PC-3 (cell line): ENCODE data around the gene ARL10. TPM values are rescaled to one million over a fixed set of nuclear protein-coding genes. Genes with fewer than 3 reads are reported as not detected.

ENCODE experiments used
- ATAC-seq: fragments of 200-7000 bp; cut with Tn5 transposase; 2 replicates; pipeline ENCODE4 v1.9.1; 2020; ENCODE audit warnings: mild to moderate bottlenecking, moderate library complexity
- BruUV-seq: library from RNA; stranded (reverse); fragments of 400-500 nt; replicated peaks from 2 replicates; lab custom pipeline; 2021; lab: Mats Ljungman, UMichigan
- CTCF ChIA-PET: fragments of 300-600 bp; sonication (Branson Sonifier 250); formaldehyde crosslinking; loops from one replicate; lab custom pipeline; 2022; ENCODE audit warnings: antibody characterized with exemption; lab: Charles Lee
- POLR2A ChIA-PET: fragments of 300-600 bp; sonication (Branson Sonifier 250); formaldehyde crosslinking; loops from one replicate; lab custom pipeline; 2022; ENCODE audit warnings: antibody characterized with exemption; ENCODE audit not compliant: unreplicated experiment; lab: Charles Lee
- DNase-seq: peaks from one replicate; pipeline ENCODE4 v3.0.0-alpha.2; 2015
- H2AFZ ChIP-seq: fragments of 300-600 bp; sonication (generic); 2 replicates; pipeline ENCODE4 v1.6.0; 2016; ENCODE audit warnings: antibody characterized with exemption, low read length
- H3F3A ChIP-seq: fragments of 300-600 bp; sonication (generic); one replicate; pipeline ENCODE4 v1.6.0; 2017; ENCODE audit warnings: antibody characterized with exemption, low read length, control low read depth, mild to moderate bottlenecking; ENCODE audit not compliant: unreplicated experiment
- H3K27ac ChIP-seq: fragments of 300-600 bp; sonication (generic); 2 replicates; pipeline ENCODE4 v1.5.1; 2016; ENCODE audit warnings: mild to moderate bottlenecking, low read length
- H3K27me3 ChIP-seq: fragments of 300-600 bp; sonication (generic); 2 replicates; pipeline ENCODE4 v1.6.1; 2016; ENCODE audit warnings: low read length, mixed read lengths
- H3K36me3 ChIP-seq: fragments of 300-600 bp; sonication (generic); 2 replicates; pipeline ENCODE4 v1.6.1; 2016; ENCODE audit warnings: low read depth, mixed run types, low read length, mixed read lengths
- H3K4me1 ChIP-seq: fragments of 300-600 bp; sonication (generic); 2 replicates; pipeline ENCODE4 v1.5.1; 2016; ENCODE audit warnings: low read length; ENCODE audit not compliant: insufficient read depth
- H3K4me2 ChIP-seq: fragments of 300-600 bp; sonication (generic); 2 replicates; pipeline ENCODE4 v1.6.0; 2016; ENCODE audit warnings: low read length
- H3K4me3 ChIP-seq: fragments of 300-600 bp; sonication (generic); 2 replicates; pipeline ENCODE4 v1.5.1; 2016; ENCODE audit warnings: mild to moderate bottlenecking, low read length, mixed read lengths
- H3K79me2 ChIP-seq: fragments of 300-600 bp; sonication (generic); 2 replicates; pipeline ENCODE4 v1.6.1; 2017; ENCODE audit warnings: low read length, mixed read lengths
- H3K9ac ChIP-seq: fragments of 300-600 bp; sonication (generic); 2 replicates; pipeline ENCODE4 v1.6.0; 2016; ENCODE audit warnings: mild to moderate bottlenecking, low read length
- H3K9me2 ChIP-seq: fragments of 300-600 bp; sonication (generic); replicated peaks from 2 replicates; pipeline ENCODE4 v1.6.1; 2016; ENCODE audit warnings: mixed run types, low read length, mixed read lengths
- H3K9me3 ChIP-seq: fragments of 300-600 bp; sonication (generic); 2 replicates; pipeline ENCODE4 v1.6.1; 2016; ENCODE audit warnings: low read length, mixed read lengths
- H4K20me1 ChIP-seq: fragments of 300-600 bp; sonication (generic); 2 replicates; pipeline ENCODE4 v1.6.1; 2016; ENCODE audit warnings: low read length, mixed read lengths
- CTCF ChIP-seq: fragments of 300-600 bp; sonication (generic); conservative IDR thresholded peaks from 2 replicates; pipeline ENCODE4 v1.5.1; 2017; ENCODE audit warnings: antibody characterized with exemption, low read depth, mild to moderate bottlenecking, low read length
- EZH2 ChIP-seq: fragments of 300-600 bp; sonication (generic); IDR thresholded peaks from one replicate; pipeline ENCODE4 v1.6.1; 2017; ENCODE audit warnings: antibody characterized with exemption, mild to moderate bottlenecking, low read length; ENCODE audit not compliant: unreplicated experiment
- EZH2phosphoT487 ChIP-seq: fragments of 300-600 bp; sonication (generic); IDR thresholded peaks from 2 replicates; pipeline ENCODE4 v1.6.1; 2018; ENCODE audit warnings: mild to moderate bottlenecking, antibody characterized with exemption, low read length, borderline replicate concordance
- intact Hi-C: fragments of 100-400 bp; cut with micrococcal nuclease; formaldehyde crosslinking; loops from 2 replicates; pipeline ENCODE4 v1.9.0; 2023
- total RNA-seq: library from RNA; depleted of rRNA; stranded (reverse); fragments of >200 nt; gene quantifications from 2 replicates; pipeline ENCODE4 v1.2.3, GENCODE V29; 2014

ARL10 gene
- total RNA-seq, 1 experiment from 2014 or later: 0.15 TPM

DNA sequence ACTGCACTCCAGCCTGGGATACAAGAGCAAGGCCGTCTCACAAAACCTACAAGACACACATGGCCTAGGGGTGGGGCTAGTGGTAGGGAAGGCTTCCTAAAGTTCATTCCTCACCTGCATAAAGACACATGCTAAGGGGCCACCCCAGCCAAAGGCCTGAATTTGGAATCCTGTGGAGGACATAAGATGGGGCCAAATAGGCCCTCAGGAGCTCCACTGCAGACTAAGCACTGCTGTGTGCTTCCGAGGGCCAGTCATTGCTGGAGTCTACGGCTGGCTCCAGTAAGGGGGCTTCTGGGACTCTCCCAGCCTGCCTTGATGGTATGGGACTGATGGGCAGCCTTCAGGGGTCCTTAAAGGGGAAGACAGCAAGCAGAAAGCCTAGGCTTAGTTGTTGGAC lies 17.4 kb downstream of the ARL10 start:
- no peaks in the 10 kb centered on the region for H3K9me3 ChIP-seq
- POLR2A ChIA-PET: no interaction called here
- H3F3A ChIP-seq: no peaks in the 10 kb centered on the region
- intact Hi-C loops: no loop called here
- ATAC-seq (no peak), DNase-seq (no peak)
- peaks cover 58% of the 10 kb centered on the region for H3K36me3 ChIP-seq
- H3K27ac ChIP-seq: no peak overlapping the region
- peaks cover 14% of the 10 kb centered on the region for H3K4me1 ChIP-seq
- no TSS peak for BruUV-seq
- H2AFZ ChIP-seq: no peak overlapping the region
- TF ChIP-seq CTCF: no peak
- no peak for TF ChIP-seq EZH2
- TF ChIP-seq EZH2phosphoT487: no peak
- H3K4me3 ChIP-seq: no peak overlapping the region
- H3K79me2 ChIP-seq: peaks cover 38% of the 10 kb centered on the region
- CTCF ChIA-PET: no interaction called here
- H3K9me2 ChIP-seq: no peaks in the 10 kb centered on the region
- H3K27me3 ChIP-seq: no peaks in the 10 kb centered on the region
- H4K20me1 ChIP-seq: peaks cover 31% of the 10 kb centered on the region
- H3K9ac ChIP-seq: no peak overlapping the region
- no peak overlapping the region for H3K4me2 ChIP-seq

DNA sequence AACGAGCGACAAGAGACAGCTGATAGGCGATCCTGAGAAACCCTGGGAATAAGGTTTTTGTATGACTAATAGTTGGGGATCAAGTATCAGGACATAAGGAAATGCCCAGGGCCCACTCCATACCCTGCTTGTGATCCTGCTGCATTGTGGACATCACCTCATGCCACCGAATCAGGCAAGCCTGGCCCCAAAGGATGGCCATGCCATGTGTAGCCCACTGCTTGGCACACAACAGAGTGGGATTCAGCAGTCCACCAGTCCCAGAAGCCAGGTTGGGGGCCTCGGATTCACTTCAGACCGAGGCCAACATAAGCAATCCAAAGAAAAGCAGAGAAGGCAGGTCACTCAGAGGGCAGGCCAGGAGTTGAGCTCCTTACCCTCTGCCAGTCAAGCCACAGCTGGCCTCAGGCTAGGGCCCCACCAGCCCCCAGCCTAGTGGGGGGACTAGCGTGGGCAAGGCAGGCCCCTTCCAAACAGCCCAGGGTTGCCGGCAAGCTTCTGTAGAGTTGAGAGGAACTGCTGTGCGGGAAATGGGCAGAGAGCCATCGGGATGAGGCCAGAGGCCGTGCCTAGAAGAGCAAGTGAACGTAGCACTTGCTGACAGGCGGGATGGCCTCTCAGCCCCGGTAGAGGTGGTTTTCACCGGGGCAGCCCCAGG lies 18.1 kb downstream of the ARL10 start:
- no TSS peak for BruUV-seq
- DNase-seq (no peak), ATAC-seq (no peak)
- Histone ChIP-seq H3K79me2 (peaks cover 45% of the 10 kb centered on the region), H4K20me1 (peaks cover 32% of the 10 kb centered on the region), H3K4me3 (no peak overlapping the region), H2AFZ (no peak overlapping the region), H3K9ac (no peak overlapping the region), H3K36me3 (peaks cover 58% of the 10 kb centered on the region), H3K4me1 (peaks cover 14% of the 10 kb centered on the region), H3K27me3 (no peaks in the 10 kb centered on the region), H3K4me2 (no peak overlapping the region), H3K9me2 (no peaks in the 10 kb centered on the region), H3K9me3 (no peaks in the 10 kb centered on the region), H3F3A (no peaks in the 10 kb centered on the region), H3K27ac (no peak overlapping the region)
- CTCF ChIA-PET: no interaction called here
- POLR2A ChIA-PET: no interaction called here
- TF ChIP-seq EZH2 (no peak), CTCF (no peak), EZH2phosphoT487 (no peak)
- intact Hi-C loops: no loop called here

GRCh38 chr5:176383961-176384360 lies 18.7 kb downstream of the ARL10 start:
- POLR2A ChIA-PET: no interaction called here

More at GRCh38 chr5:176383961-176384360, 18.7 kb downstream of the ARL10 start:
- Histone ChIP-seq H3K4me2 (no peak overlapping the region), H2AFZ (no peak overlapping the region), H3K4me3 (no peak overlapping the region), H3K9me2 (no peaks in the 10 kb centered on the region), H3K36me3 (peaks cover 58% of the 10 kb centered on the region), H3K27ac (no peak overlapping the region), H3F3A (no peaks in the 10 kb centered on the region), H3K4me1 (peaks cover 14% of the 10 kb centered on the region), H3K9ac (no peak overlapping the region), H3K27me3 (no peaks in the 10 kb centered on the region), H4K20me1 (peaks cover 32% of the 10 kb centered on the region), H3K9me3 (no peaks in the 10 kb centered on the region), H3K79me2 (peaks cover 46% of the 10 kb centered on the region)
- ATAC-seq (no peak), DNase-seq (no peak)
- no peak for TF ChIP-seq EZH2
- no peak for TF ChIP-seq CTCF
- no peak for TF ChIP-seq EZH2phosphoT487
- intact Hi-C loops: no loop called here
- CTCF ChIA-PET: no interaction called here
- BruUV-seq: no TSS peak
